Measurements from ENCODE around the gene INPP5D.

INPP5D gene

GRCh38 chr2:233112329-233112728, 52.2 kb downstream of the INPP5D start:
- Histone ChIP-seq H3K36me3 (ENCODE audit: insufficient read depth, low read length) (no peaks in the 10 kb centered on the region), H2AFZ (ENCODE audit: low read length, unreplicated experiment) (no peak overlapping the region), H3K4me3 (ENCODE audit: low read depth, low read length) (no peak overlapping the region), H3K27ac (ENCODE audit: low read depth, low read length) (no peak overlapping the region), H3K27me3 (ENCODE audit: insufficient read depth, low read length) (peaks cover 36% of the 10 kb centered on the region), H3K79me2 (ENCODE audit: control insufficient read depth, insufficient read depth, low read length, unreplicated experiment) (no peaks in the 10 kb centered on the region), H3K4me1 (ENCODE audit: control insufficient read depth, insufficient read depth, low read length, unreplicated experiment) (no peaks in the 10 kb centered on the region)

- H3K27ac ChIP-seq (ENCODE audit: low read depth, low read length): no peak overlapping the region
- peaks cover 38% of the 10 kb centered on the region for H3K27me3 ChIP-seq (ENCODE audit: insufficient read depth, low read length)
- no peaks in the 10 kb centered on the region for H3K79me2 ChIP-seq (ENCODE audit: control insufficient read depth, insufficient read depth, low read length, unreplicated experiment)
- no peak overlapping the region for H3K4me3 ChIP-seq (ENCODE audit: low read depth, low read length)
- H3K4me1 ChIP-seq (ENCODE audit: control insufficient read depth, insufficient read depth, low read length, unreplicated experiment): no peaks in the 10 kb centered on the region
- no peaks in the 10 kb centered on the region for H3K36me3 ChIP-seq (ENCODE audit: insufficient read depth, low read length)
- no peak overlapping the region for H2AFZ ChIP-seq (ENCODE audit: low read length, unreplicated experiment)
Measured at GRCh38 chr2:233112776-233113452, 52.8 kb downstream of the INPP5D start.

GRCh38 chr2:233114421-233114861, 54.3 kb downstream of the INPP5D start:
- Histone ChIP-seq H3K4me3 (ENCODE audit: low read depth, low read length) (no peak overlapping the region), H2AFZ (ENCODE audit: low read length, unreplicated experiment) (no peak overlapping the region), H3K4me1 (ENCODE audit: control insufficient read depth, insufficient read depth, low read length, unreplicated experiment) (no peaks in the 10 kb centered on the region), H3K36me3 (ENCODE audit: insufficient read depth, low read length) (no peaks in the 10 kb centered on the region), H3K27me3 (ENCODE audit: insufficient read depth, low read length) (peaks cover 29% of the 10 kb centered on the region), H3K27ac (ENCODE audit: low read depth, low read length) (no peak overlapping the region), H3K79me2 (ENCODE audit: control insufficient read depth, insufficient read depth, low read length, unreplicated experiment) (no peaks in the 10 kb centered on the region)

GRCh38 chr2:233115121-233115520, 55.0 kb downstream of the INPP5D start:
- H3K4me1 ChIP-seq (ENCODE audit: control insufficient read depth, insufficient read depth, low read length, unreplicated experiment): no peaks in the 10 kb centered on the region
- H3K79me2 ChIP-seq (ENCODE audit: control insufficient read depth, insufficient read depth, low read length, unreplicated experiment): no peaks in the 10 kb centered on the region
- H3K4me3 ChIP-seq (ENCODE audit: low read depth, low read length): no peak overlapping the region
- H2AFZ ChIP-seq (ENCODE audit: low read length, unreplicated experiment): no peak overlapping the region
- peaks cover 29% of the 10 kb centered on the region for H3K27me3 ChIP-seq (ENCODE audit: insufficient read depth, low read length)
- H3K36me3 ChIP-seq (ENCODE audit: insufficient read depth, low read length): no peaks in the 10 kb centered on the region
- H3K27ac ChIP-seq (ENCODE audit: low read depth, low read length): no peak overlapping the region

GRCh38 chr2:233115741-233116140, 55.6 kb downstream of the INPP5D start:
- H3K27ac ChIP-seq (ENCODE audit: low read depth, low read length): no peak overlapping the region
- no peak overlapping the region for H3K4me3 ChIP-seq (ENCODE audit: low read depth, low read length)
- H3K27me3 ChIP-seq (ENCODE audit: insufficient read depth, low read length): peaks cover 29% of the 10 kb centered on the region
- no peak overlapping the region for H2AFZ ChIP-seq (ENCODE audit: low read length, unreplicated experiment)
- no peaks in the 10 kb centered on the region for H3K36me3 ChIP-seq (ENCODE audit: insufficient read depth, low read length)
- H3K79me2 ChIP-seq (ENCODE audit: control insufficient read depth, insufficient read depth, low read length, unreplicated experiment): no peaks in the 10 kb centered on the region
- H3K4me1 ChIP-seq (ENCODE audit: control insufficient read depth, insufficient read depth, low read length, unreplicated experiment): no peaks in the 10 kb centered on the region

GRCh38 chr2:233116946-233117345, 56.8 kb downstream of the INPP5D start:
- peaks cover 24% of the 10 kb centered on the region for H3K27me3 ChIP-seq (ENCODE audit: insufficient read depth, low read length)
- no peaks in the 10 kb centered on the region for H3K79me2 ChIP-seq (ENCODE audit: control insufficient read depth, insufficient read depth, low read length, unreplicated experiment)

GRCh38 chr2:233117351-233117750, 57.2 kb downstream of the INPP5D start:
- Histone ChIP-seq H3K4me3 (ENCODE audit: low read depth, low read length) (no peak overlapping the region), H3K79me2 (ENCODE audit: control insufficient read depth, insufficient read depth, low read length, unreplicated experiment) (no peaks in the 10 kb centered on the region), H3K27ac (ENCODE audit: low read depth, low read length) (no peak overlapping the region), H3K4me1 (ENCODE audit: control insufficient read depth, insufficient read depth, low read length, unreplicated experiment) (no peaks in the 10 kb centered on the region), H2AFZ (ENCODE audit: low read length, unreplicated experiment) (no peak overlapping the region), H3K27me3 (ENCODE audit: insufficient read depth, low read length) (peaks cover 24% of the 10 kb centered on the region), H3K36me3 (ENCODE audit: insufficient read depth, low read length) (no peaks in the 10 kb centered on the region)

More at GRCh38 chr2:233116946-233117345, 56.8 kb downstream of the INPP5D start:
- Histone ChIP-seq H2AFZ (ENCODE audit: low read length, unreplicated experiment) (no peak overlapping the region), H3K27ac (ENCODE audit: low read depth, low read length) (no peak overlapping the region), H3K36me3 (ENCODE audit: insufficient read depth, low read length) (no peaks in the 10 kb centered on the region), H3K4me1 (ENCODE audit: control insufficient read depth, insufficient read depth, low read length, unreplicated experiment) (no peaks in the 10 kb centered on the region), H3K4me3 (ENCODE audit: low read depth, low read length) (no peak overlapping the region)

DNA sequence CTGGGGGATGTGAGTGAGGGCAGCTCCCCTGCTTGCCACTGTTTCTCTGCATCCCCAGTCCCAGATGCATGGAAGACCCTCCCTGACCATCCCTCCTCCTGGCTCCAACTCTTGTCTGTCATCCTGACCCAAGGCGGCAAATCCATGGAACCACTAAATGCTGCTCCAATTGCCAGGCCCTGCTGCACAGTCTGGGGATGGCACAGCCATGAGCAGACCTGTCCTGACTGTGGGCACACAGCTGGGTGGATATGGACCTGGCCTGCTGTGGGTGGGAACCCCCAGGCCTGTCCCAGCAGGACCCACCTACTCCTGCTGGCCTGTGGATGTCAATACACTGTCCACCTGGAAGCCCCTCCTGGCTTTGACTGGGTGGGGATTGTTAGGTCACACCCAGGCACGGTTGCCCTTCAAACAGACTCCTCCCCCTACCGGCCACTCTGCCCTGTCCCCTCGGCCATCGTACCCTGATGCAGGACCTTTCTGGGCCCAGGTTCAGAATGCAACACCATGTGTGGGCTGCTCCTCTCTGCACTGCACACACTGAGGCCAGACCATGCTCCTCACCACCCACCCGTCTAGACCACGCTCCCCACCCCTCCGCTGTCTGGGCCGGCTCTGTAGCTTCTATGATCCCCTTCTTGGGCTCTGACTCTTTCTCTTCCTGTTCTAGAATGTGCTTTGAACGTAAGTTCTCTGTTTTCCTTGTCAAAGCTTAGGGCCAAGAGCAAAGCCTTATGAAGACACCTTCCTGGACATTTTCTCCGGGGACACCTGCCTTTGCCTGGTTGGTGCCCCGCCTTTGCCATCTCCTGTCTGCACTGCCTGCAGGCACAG, 57.9 kb downstream of the INPP5D start:
- no peak overlapping the region for H3K27ac ChIP-seq (ENCODE audit: low read depth, low read length)
- H3K4me3 ChIP-seq (ENCODE audit: low read depth, low read length): no peak overlapping the region
- peaks cover 24% of the 10 kb centered on the region for H3K27me3 ChIP-seq (ENCODE audit: insufficient read depth, low read length)
- no peaks in the 10 kb centered on the region for H3K4me1 ChIP-seq (ENCODE audit: control insufficient read depth, insufficient read depth, low read length, unreplicated experiment)
- H3K79me2 ChIP-seq (ENCODE audit: control insufficient read depth, insufficient read depth, low read length, unreplicated experiment): no peaks in the 10 kb centered on the region
- H3K36me3 ChIP-seq (ENCODE audit: insufficient read depth, low read length): no peaks in the 10 kb centered on the region
- H2AFZ ChIP-seq (ENCODE audit: low read length, unreplicated experiment): no peak overlapping the region

- Histone ChIP-seq H2AFZ (ENCODE audit: low read length, unreplicated experiment) (no peak overlapping the region), H3K4me1 (ENCODE audit: control insufficient read depth, insufficient read depth, low read length, unreplicated experiment) (no peaks in the 10 kb centered on the region), H3K27ac (ENCODE audit: low read depth, low read length) (no peak overlapping the region), H3K27me3 (ENCODE audit: insufficient read depth, low read length) (peaks cover 24% of the 10 kb centered on the region), H3K4me3 (ENCODE audit: low read depth, low read length) (no peak overlapping the region), H3K36me3 (ENCODE audit: insufficient read depth, low read length) (no peaks in the 10 kb centered on the region), H3K79me2 (ENCODE audit: control insufficient read depth, insufficient read depth, low read length, unreplicated experiment) (no peaks in the 10 kb centered on the region)
Measured at GRCh38 chr2:233118648-233119000, 58.5 kb downstream of the INPP5D start.

DNA sequence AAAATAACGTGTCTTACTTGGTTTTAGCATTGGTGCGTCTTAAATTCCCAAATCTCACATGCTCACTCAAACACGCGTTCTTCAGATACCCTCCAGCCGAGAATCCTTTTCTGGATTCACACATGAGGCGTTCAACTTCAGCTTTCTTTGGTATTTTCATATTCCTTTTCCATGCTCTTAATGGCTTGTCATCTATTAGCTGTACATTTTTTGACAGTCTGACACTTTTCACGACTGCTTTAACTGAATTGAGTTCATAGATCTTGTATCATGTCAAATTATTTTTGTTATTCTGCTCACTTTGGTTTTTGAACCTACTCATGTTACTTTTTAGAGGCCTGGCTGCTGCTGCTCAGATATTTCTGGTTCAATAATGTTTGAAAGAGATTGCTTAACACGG, 59.0 kb downstream of the INPP5D start:
- H3K4me3 ChIP-seq (ENCODE audit: low read depth, low read length): no peak overlapping the region
- no peaks in the 10 kb centered on the region for H3K79me2 ChIP-seq (ENCODE audit: control insufficient read depth, insufficient read depth, low read length, unreplicated experiment)
- no peaks in the 10 kb centered on the region for H3K36me3 ChIP-seq (ENCODE audit: insufficient read depth, low read length)

DNA sequence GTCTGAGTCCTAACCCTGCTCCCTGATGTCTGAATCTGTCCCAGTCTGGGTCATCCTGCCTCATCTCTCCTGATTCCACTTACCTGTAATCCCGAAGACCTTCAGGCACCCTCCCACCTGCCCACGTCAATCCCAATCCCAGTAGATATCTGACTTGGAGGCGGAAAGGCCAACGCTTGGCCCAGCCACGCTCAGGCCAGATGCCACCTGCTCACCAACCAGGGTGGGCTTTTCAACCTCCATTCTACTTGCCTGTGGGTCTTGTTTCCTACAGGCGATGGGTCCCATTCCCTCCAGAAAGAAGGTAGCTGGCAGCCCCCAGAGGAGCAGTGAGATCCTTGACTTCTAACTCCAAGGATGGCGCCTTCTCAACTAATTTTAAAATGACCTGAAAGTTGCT, 59.7 kb downstream of the INPP5D start:
- Histone ChIP-seq H3K36me3 (ENCODE audit: insufficient read depth, low read length) (no peaks in the 10 kb centered on the region), H3K4me3 (ENCODE audit: low read depth, low read length) (no peak overlapping the region), H3K27me3 (ENCODE audit: insufficient read depth, low read length) (peaks cover 21% of the 10 kb centered on the region), H2AFZ (ENCODE audit: low read length, unreplicated experiment) (no peak overlapping the region), H3K79me2 (ENCODE audit: control insufficient read depth, insufficient read depth, low read length, unreplicated experiment) (no peaks in the 10 kb centered on the region), H3K4me1 (ENCODE audit: control insufficient read depth, insufficient read depth, low read length, unreplicated experiment) (no peaks in the 10 kb centered on the region), H3K27ac (ENCODE audit: low read depth, low read length) (no peak overlapping the region)

More for the DNA sequence above, 59.0 kb downstream of the INPP5D start:
- H3K4me1 ChIP-seq (ENCODE audit: control insufficient read depth, insufficient read depth, low read length, unreplicated experiment): no peaks in the 10 kb centered on the region
- H2AFZ ChIP-seq (ENCODE audit: low read length, unreplicated experiment): no peak overlapping the region
- peaks cover 23% of the 10 kb centered on the region for H3K27me3 ChIP-seq (ENCODE audit: insufficient read depth, low read length)
- no peak overlapping the region for H3K27ac ChIP-seq (ENCODE audit: low read depth, low read length)
